Activated naive CD8-positive, alpha-beta T cell (primary cell): ENCODE results near the gene PLA2G2F.
A peak's percentile ranks its signal among the peaks of the same experiment; 100 is the strongest.

ENCODE experiments used
- H3K27ac Mint-ChIP-seq: one replicate; pipeline ENCODE4 v1.8.0; 2021; ENCODE audit warnings: mixed read lengths
- H3K27me3 Mint-ChIP-seq: one replicate; pipeline ENCODE4 v1.8.0; 2021; ENCODE audit warnings: mixed read lengths
- H3K36me3 Mint-ChIP-seq: one replicate; pipeline ENCODE4 v1.8.0; 2021; ENCODE audit warnings: mixed read lengths
- H3K4me1 Mint-ChIP-seq: one replicate; pipeline ENCODE4 v1.8.0; 2021; ENCODE audit warnings: low read depth, mixed read lengths
- H3K4me3 Mint-ChIP-seq: one replicate; pipeline ENCODE4 v1.8.0; 2021; ENCODE audit warnings: mild to moderate bottlenecking, mixed read lengths
- H3K9me3 Mint-ChIP-seq: one replicate; pipeline ENCODE4 v1.8.0; 2021; ENCODE audit warnings: low read depth, mixed read lengths

Gene PLA2G2F

GRCh38 chr1:20184481-20184900 is 45.4 kb downstream of the PLA2G2F start:
- H3K9me3 Mint-ChIP-seq = peaks cover under 1% of the 10 kb centered on the region
- H3K36me3 Mint-ChIP-seq = no peaks in the 10 kb centered on the region
- H3K4me1 Mint-ChIP-seq = peaks cover 46% of the 10 kb centered on the region
- H3K27me3 Mint-ChIP-seq = peaks cover 3% of the 10 kb centered on the region
- H3K4me3 Mint-ChIP-seq = peak overlapping the region; percentile 46
- H3K27ac Mint-ChIP-seq = no peak overlapping the region

DNA sequence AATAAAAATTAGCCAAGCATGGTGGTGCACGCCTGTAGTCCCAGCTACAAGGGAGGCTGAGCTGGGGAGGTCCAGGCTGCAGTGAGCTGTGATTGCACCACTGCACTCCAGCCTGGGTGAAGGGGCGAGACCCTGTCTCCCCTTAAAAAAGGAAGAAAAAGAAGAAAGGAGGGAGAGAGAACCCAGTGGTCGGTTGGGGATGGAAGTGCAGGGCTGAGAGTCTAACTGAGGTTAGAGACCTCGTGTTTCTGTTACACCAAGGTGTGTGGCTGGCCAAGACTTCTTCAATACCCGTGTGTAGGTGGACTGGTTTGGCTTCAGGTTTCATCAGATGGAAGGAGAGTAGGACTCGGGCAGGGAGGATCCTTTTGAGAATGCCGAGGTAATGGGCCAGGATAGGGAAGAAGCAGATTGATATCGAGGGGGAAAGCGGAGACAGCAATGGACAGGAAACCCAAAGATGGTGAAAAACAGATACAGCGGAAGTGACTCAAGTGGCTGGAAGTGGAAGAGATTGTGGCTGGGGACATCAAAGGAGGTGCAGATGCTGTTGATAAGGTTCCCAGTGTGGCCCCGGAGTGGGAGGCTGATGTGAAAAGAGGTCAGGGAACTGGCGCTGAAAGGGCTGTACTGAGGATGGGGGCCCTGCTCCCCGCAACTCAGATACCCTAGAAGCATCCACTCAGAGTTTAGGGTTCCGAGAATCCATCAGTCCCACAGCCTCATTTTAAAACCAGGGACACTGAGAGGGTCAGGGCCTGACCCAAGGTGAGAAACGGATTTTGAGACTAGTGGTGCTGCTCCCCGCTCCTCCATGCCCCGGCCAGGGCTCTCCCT is 46.1 kb downstream of the PLA2G2F start:
- Mint-ChIP-seq H3K4me3 (peak overlapping the region; percentile 76), H3K9me3 (no peaks in the 10 kb centered on the region), H3K36me3 (no peaks in the 10 kb centered on the region), H3K27ac (peak overlapping the region; percentile 66), H3K4me1 (peaks cover 46% of the 10 kb centered on the region), H3K27me3 (peaks cover 3% of the 10 kb centered on the region)

- H3K27me3 Mint-ChIP-seq = peaks cover 3% of the 10 kb centered on the region
- H3K36me3 Mint-ChIP-seq = no peaks in the 10 kb centered on the region
- peak within 1 kb of the TSS; percentile 72 for H3K27ac Mint-ChIP-seq
- peak within 1 kb of the TSS; percentile 83 for H3K4me3 Mint-ChIP-seq
- H3K9me3 Mint-ChIP-seq = no peaks in the 10 kb centered on the region
- peaks cover 46% of the 10 kb centered on the region for H3K4me1 Mint-ChIP-seq
Measured at GRCh38 chr1:20185834-20186782, 47.0 kb downstream of the PLA2G2F start, which contains the start of the genes PLA2G2C and UBXN10. PLA2G2C (minus strand) TSS chr1:20186518; CDS start chr1:20177363, 9,155 bp downstream. UBXN10 (plus strand) TSS chr1:20186096; CDS start chr1:20190562, 4,466 bp downstream.

- peak overlapping the region; percentile 72 for H3K27ac Mint-ChIP-seq
Measured at GRCh38 chr1:20187103-20187812, 48.1 kb downstream of the PLA2G2F start.

DNA sequence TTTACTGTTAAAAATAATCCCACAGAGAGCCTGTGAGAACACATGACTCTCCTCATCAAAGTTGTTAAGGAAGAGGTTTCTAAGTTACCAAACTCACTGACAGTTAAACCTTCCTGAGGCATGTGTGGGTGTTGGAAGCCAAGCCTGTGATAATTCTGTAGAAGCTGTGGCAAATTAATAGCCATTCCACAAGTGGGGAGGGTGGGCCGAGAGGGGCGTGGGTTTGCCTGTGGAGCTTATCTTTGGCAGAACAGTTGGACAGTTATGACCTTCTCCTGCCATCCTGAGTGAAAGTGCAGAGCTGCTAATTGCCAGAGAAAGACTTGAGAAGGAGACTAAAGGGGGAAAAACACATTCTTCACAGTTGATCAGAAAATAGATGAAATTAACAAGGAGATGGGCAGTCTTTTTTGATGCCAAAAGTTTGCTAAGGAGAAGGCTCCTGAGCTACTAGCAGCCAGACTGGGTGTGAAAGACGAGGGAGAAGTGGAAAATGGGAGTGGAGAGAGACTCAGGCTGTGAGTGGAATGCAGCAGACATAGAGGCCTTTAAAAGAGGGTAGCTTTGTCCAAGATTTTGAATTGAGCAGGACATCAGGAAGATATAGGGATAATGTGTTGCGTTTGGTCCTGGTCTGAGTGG is 48.8 kb downstream of the PLA2G2F start:
- Mint-ChIP-seq H3K4me3 (peak overlapping the region; percentile 74), H3K27me3 (peaks cover 3% of the 10 kb centered on the region), H3K9me3 (no peaks in the 10 kb centered on the region), H3K36me3 (no peaks in the 10 kb centered on the region), H3K4me1 (peaks cover 46% of the 10 kb centered on the region), H3K27ac (no peak overlapping the region)

More at GRCh38 chr1:20187103-20187812, 48.1 kb downstream of the PLA2G2F start:
- peak overlapping the region; percentile 74 for H3K4me3 Mint-ChIP-seq
- H3K36me3 Mint-ChIP-seq = no peaks in the 10 kb centered on the region
- H3K4me1 Mint-ChIP-seq = peaks cover 46% of the 10 kb centered on the region
- no peaks in the 10 kb centered on the region for H3K9me3 Mint-ChIP-seq
- peaks cover 3% of the 10 kb centered on the region for H3K27me3 Mint-ChIP-seq

DNA sequence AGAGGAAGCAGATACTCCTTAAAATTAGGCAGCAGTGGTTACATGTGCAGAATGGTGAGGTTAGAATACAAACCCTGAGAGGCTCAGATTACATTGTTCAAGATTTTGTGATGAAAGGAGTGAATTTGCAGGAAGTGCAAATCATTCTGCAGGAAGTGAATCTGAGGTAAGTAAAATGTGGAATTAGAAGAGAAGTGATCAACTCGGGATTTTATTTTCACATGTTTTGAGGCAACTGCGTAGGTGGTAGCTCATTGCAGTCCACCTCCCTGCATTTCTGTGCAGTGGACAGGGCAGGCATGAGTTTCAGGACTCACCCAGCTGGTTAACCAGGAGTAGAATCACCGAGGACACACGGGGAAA is 49.3 kb downstream of the PLA2G2F start:
- Mint-ChIP-seq H3K27me3 (peaks cover 3% of the 10 kb centered on the region), H3K36me3 (no peaks in the 10 kb centered on the region), H3K27ac (no peak overlapping the region), H3K4me3 (no peak overlapping the region), H3K4me1 (peaks cover 46% of the 10 kb centered on the region), H3K9me3 (no peaks in the 10 kb centered on the region)

GRCh38 chr1:20189664-20190063 is 50.5 kb downstream of the PLA2G2F start:
- Mint-ChIP-seq H3K36me3 (no peaks in the 10 kb centered on the region), H3K4me1 (peaks cover 36% of the 10 kb centered on the region), H3K9me3 (no peaks in the 10 kb centered on the region), H3K4me3 (no peak overlapping the region), H3K27ac (no peak overlapping the region), H3K27me3 (peaks cover 3% of the 10 kb centered on the region)

GRCh38 chr1:20190256-20191160 is 51.4 kb downstream of the PLA2G2F start:
- Mint-ChIP-seq H3K4me3 (no peak overlapping the region), H3K27me3 (peaks cover 7% of the 10 kb centered on the region), H3K4me1 (peaks cover 30% of the 10 kb centered on the region)

GRCh38 chr1:20191266-20191825 is 52.2 kb downstream of the PLA2G2F start:
- Mint-ChIP-seq H3K36me3 (no peaks in the 10 kb centered on the region), H3K4me1 (peaks cover 27% of the 10 kb centered on the region), H3K27me3 (peaks cover 7% of the 10 kb centered on the region), H3K27ac (no peak overlapping the region), H3K9me3 (no peaks in the 10 kb centered on the region), H3K4me3 (no peak overlapping the region)

More at GRCh38 chr1:20190256-20191160, 51.4 kb downstream of the PLA2G2F start:
- no peaks in the 10 kb centered on the region for H3K36me3 Mint-ChIP-seq
- H3K27ac Mint-ChIP-seq = no peak overlapping the region
- H3K9me3 Mint-ChIP-seq = no peaks in the 10 kb centered on the region

GRCh38 chr1:20192364-20192763 is 53.2 kb downstream of the PLA2G2F start:
- Mint-ChIP-seq H3K27me3 (peaks cover 7% of the 10 kb centered on the region), H3K4me1 (peaks cover 17% of the 10 kb centered on the region), H3K27ac (no peak overlapping the region), H3K36me3 (no peaks in the 10 kb centered on the region), H3K9me3 (no peaks in the 10 kb centered on the region), H3K4me3 (no peak overlapping the region)

GRCh38 chr1:20192871-20193411 is 53.8 kb downstream of the PLA2G2F start:
- H3K9me3 Mint-ChIP-seq = no peaks in the 10 kb centered on the region
- peaks cover 7% of the 10 kb centered on the region for H3K27me3 Mint-ChIP-seq
- no peak overlapping the region for H3K4me3 Mint-ChIP-seq
- no peak overlapping the region for H3K27ac Mint-ChIP-seq
- H3K36me3 Mint-ChIP-seq = no peaks in the 10 kb centered on the region
- peaks cover 11% of the 10 kb centered on the region for H3K4me1 Mint-ChIP-seq

DNA sequence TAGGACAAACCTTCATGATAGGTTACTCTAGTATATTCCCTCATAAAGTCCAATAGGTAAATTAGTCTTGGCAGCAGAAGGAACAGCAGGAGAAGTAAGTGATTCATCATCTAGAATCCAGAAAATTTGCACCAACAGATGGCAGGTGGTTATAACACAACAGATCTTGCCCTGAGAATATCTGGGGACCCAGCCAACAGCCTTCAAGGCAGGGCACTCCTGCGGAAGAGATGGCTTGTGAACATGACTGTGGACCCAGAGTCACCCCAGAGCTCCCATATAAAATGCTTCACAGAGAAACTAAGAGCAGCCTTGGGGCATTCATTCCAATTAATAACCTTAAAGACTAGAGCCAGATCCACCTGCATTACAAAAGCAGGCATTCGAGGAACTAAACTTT is 55.1 kb downstream of the PLA2G2F start:
- H3K27me3 Mint-ChIP-seq = peaks cover 6% of the 10 kb centered on the region
- H3K27ac Mint-ChIP-seq = no peak overlapping the region
- peaks cover 3% of the 10 kb centered on the region for H3K4me1 Mint-ChIP-seq
- no peak overlapping the region for H3K4me3 Mint-ChIP-seq
- no peaks in the 10 kb centered on the region for H3K36me3 Mint-ChIP-seq
- H3K9me3 Mint-ChIP-seq = no peaks in the 10 kb centered on the region
